NCI-H1048 (cell line): ENCODE results near the gene MSRB1.

Experiments used
- DNase-seq: peaks from one replicate; lab custom pipeline; 2025; lab: John Stamatoyannopoulos, UW

MSRB1 gene

GRCh38 chr16:1895949-1896675, 46.9 kb downstream of the MSRB1 start:
- no peak for DNase-seq

- no peak for DNase-seq
Measured at GRCh38 chr16:1895068-1895467, 47.9 kb downstream of the MSRB1 start.

GRCh38 chr16:1890708-1891050, 52.3 kb downstream of the MSRB1 start:
- no peak for DNase-seq

- no peak for DNase-seq
Measured at GRCh38 chr16:1890024-1890707, 52.8 kb downstream of the MSRB1 start.
